ENCODE results near the gene CMTR2. TPM values are rescaled to one million over a fixed set of nuclear protein-coding genes. Genes with fewer than 3 reads are reported as not detected.
A peak's percentile ranks its signal among the peaks of the same experiment; 100 is the strongest.
"Not testable (repeated sequence)": the region's sequence is repeated elsewhere in the genome, so short reads cannot be mapped to it uniquely, and the experiment has no call there.

Gene CMTR2
- total RNA-seq (2014; rRNA removed; shearing (Covaris generic)) = 19.8 and 25.0 TPM in 2 replicates

- Histone ChIP-seq H3K36me3 (replicated peaks; ENCODE audit: control insufficient read depth, insufficient read depth, low read length) (peaks cover 5% of the 10 kb centered on the region), H3K4me3 (ENCODE audit: insufficient read depth, low read depth, low read length) (peak within 1 kb of the TSS; percentile 84), H3K27me3 (ENCODE audit: control insufficient read depth, insufficient read depth, low read length) (no peaks in the 10 kb centered on the region)
- DNase-seq = peak; percentile 95
These were observed at the start of gene CMTR2 for GRCh38 chr16:71288890-71289731. Gene CMTR2, minus strand, starts transcription at chr16:71289402. Its CDS starts 3,482 bp downstream, at chr16:71285920.

GRCh38 chr16:71338632-71339031, 49.4 kb upstream of the CMTR2 start:
- H3K4me3 ChIP-seq (ENCODE audit: insufficient read depth, low read depth, low read length) = no peak overlapping the region
- DNase-seq = no peak
- no peaks in the 10 kb centered on the region for H3K36me3 ChIP-seq (replicated peaks; ENCODE audit: control insufficient read depth, insufficient read depth, low read length)
- no peaks in the 10 kb centered on the region for H3K27me3 ChIP-seq (ENCODE audit: control insufficient read depth, insufficient read depth, low read length)

GRCh38 chr16:71338193-71338592, 49.0 kb upstream of the CMTR2 start:
- Histone ChIP-seq H3K27me3 (ENCODE audit: control insufficient read depth, insufficient read depth, low read length) (no peaks in the 10 kb centered on the region), H3K4me3 (ENCODE audit: insufficient read depth, low read depth, low read length) (no peak overlapping the region), H3K36me3 (replicated peaks; ENCODE audit: control insufficient read depth, insufficient read depth, low read length) (no peaks in the 10 kb centered on the region)
- no peak for DNase-seq

GRCh38 chr16:71337631-71338030, 48.4 kb upstream of the CMTR2 start:
- H3K4me3 ChIP-seq (ENCODE audit: insufficient read depth, low read depth, low read length) = no peak overlapping the region
- H3K36me3 ChIP-seq (replicated peaks; ENCODE audit: control insufficient read depth, insufficient read depth, low read length) = no peaks in the 10 kb centered on the region
- no peak for DNase-seq
- no peaks in the 10 kb centered on the region for H3K27me3 ChIP-seq (ENCODE audit: control insufficient read depth, insufficient read depth, low read length)

GRCh38 chr16:71328151-71328550, 38.9 kb upstream of the CMTR2 start:
- no peaks in the 10 kb centered on the region for H3K36me3 ChIP-seq (replicated peaks; ENCODE audit: control insufficient read depth, insufficient read depth, low read length)
- H3K27me3 ChIP-seq (ENCODE audit: control insufficient read depth, insufficient read depth, low read length) = no peaks in the 10 kb centered on the region
- H3K4me3 ChIP-seq (ENCODE audit: insufficient read depth, low read depth, low read length) = no peak overlapping the region
- no peak for DNase-seq

- Histone ChIP-seq H3K4me3 (ENCODE audit: insufficient read depth, low read depth, low read length) (no peak overlapping the region), H3K36me3 (replicated peaks; ENCODE audit: control insufficient read depth, insufficient read depth, low read length) (no peaks in the 10 kb centered on the region), H3K27me3 (ENCODE audit: control insufficient read depth, insufficient read depth, low read length) (no peaks in the 10 kb centered on the region)
- DNase-seq = no peak
These were observed 38.5 kb upstream of the CMTR2 start for GRCh38 chr16:71327720-71328119.

- H3K4me3 ChIP-seq (ENCODE audit: insufficient read depth, low read depth, low read length) = no peak overlapping the region
- H3K36me3 ChIP-seq (replicated peaks; ENCODE audit: control insufficient read depth, insufficient read depth, low read length) = no peaks in the 10 kb centered on the region
- H3K27me3 ChIP-seq (ENCODE audit: control insufficient read depth, insufficient read depth, low read length) = no peaks in the 10 kb centered on the region
- DNase-seq = no peak
These were observed 30.8 kb upstream of the CMTR2 start for GRCh38 chr16:71319999-71320398.

GRCh38 chr16:71315269-71315668, 26.1 kb upstream of the CMTR2 start:
- Histone ChIP-seq H3K27me3 (ENCODE audit: control insufficient read depth, insufficient read depth, low read length) (no peaks in the 10 kb centered on the region), H3K36me3 (replicated peaks; ENCODE audit: control insufficient read depth, insufficient read depth, low read length) (no peaks in the 10 kb centered on the region), H3K4me3 (ENCODE audit: insufficient read depth, low read depth, low read length) (no peak overlapping the region)
- no peak for DNase-seq

GRCh38 chr16:71313591-71313990, 24.4 kb upstream of the CMTR2 start:
- not testable (repeated sequence) for DNase-seq; H3K27me3 ChIP-seq (ENCODE audit: control insufficient read depth, insufficient read depth, low read length); H3K4me3 ChIP-seq (ENCODE audit: insufficient read depth, low read depth, low read length); H3K36me3 ChIP-seq (replicated peaks; ENCODE audit: control insufficient read depth, insufficient read depth, low read length)

- H3K36me3 ChIP-seq (replicated peaks; ENCODE audit: control insufficient read depth, insufficient read depth, low read length) = no peaks in the 10 kb centered on the region
- H3K27me3 ChIP-seq (ENCODE audit: control insufficient read depth, insufficient read depth, low read length) = no peaks in the 10 kb centered on the region; the same call in 1 of the 2 replicates
- DNase-seq = peak; percentile 65
These were observed 22.5 kb upstream of the CMTR2 start for GRCh38 chr16:71311553-71312158.

GRCh38 chr16:71303938-71304337, 14.7 kb upstream of the CMTR2 start:
- no peak overlapping the region for H3K4me3 ChIP-seq (ENCODE audit: insufficient read depth, low read depth, low read length)
- no peaks in the 10 kb centered on the region for H3K36me3 ChIP-seq (replicated peaks; ENCODE audit: control insufficient read depth, insufficient read depth, low read length)
- DNase-seq = no peak
- H3K27me3 ChIP-seq (ENCODE audit: control insufficient read depth, insufficient read depth, low read length) = no peaks in the 10 kb centered on the region; the same call in 1 of the 2 replicates

More at GRCh38 chr16:71311553-71312158, 22.5 kb upstream of the CMTR2 start:
- no peak overlapping the region for H3K4me3 ChIP-seq (ENCODE audit: insufficient read depth, low read depth, low read length)

- DNase-seq = no peak
- H3K4me3 ChIP-seq (ENCODE audit: insufficient read depth, low read depth, low read length) = no peak overlapping the region
- no peaks in the 10 kb centered on the region for H3K36me3 ChIP-seq (replicated peaks; ENCODE audit: control insufficient read depth, insufficient read depth, low read length)
- no peaks in the 10 kb centered on the region for H3K27me3 ChIP-seq (ENCODE audit: control insufficient read depth, insufficient read depth, low read length)
These were observed 8.1 kb upstream of the CMTR2 start for GRCh38 chr16:71297341-71297634.

- Histone ChIP-seq H3K4me3 (ENCODE audit: insufficient read depth, low read depth, low read length) (no peak overlapping the region), H3K27me3 (ENCODE audit: control insufficient read depth, insufficient read depth, low read length) (no peaks in the 10 kb centered on the region), H3K36me3 (replicated peaks; ENCODE audit: control insufficient read depth, insufficient read depth, low read length) (no peaks in the 10 kb centered on the region)
- no peak for DNase-seq
These were observed 7.6 kb upstream of the CMTR2 start for GRCh38 chr16:71296584-71297340.

- Histone ChIP-seq H3K4me3 (ENCODE audit: insufficient read depth, low read depth, low read length) (no peak overlapping the region), H3K36me3 (replicated peaks; ENCODE audit: control insufficient read depth, insufficient read depth, low read length) (no peaks in the 10 kb centered on the region), H3K27me3 (ENCODE audit: control insufficient read depth, insufficient read depth, low read length) (no peaks in the 10 kb centered on the region)
- no peak for DNase-seq
These were observed 6.7 kb upstream of the CMTR2 start for GRCh38 chr16:71295950-71296349.

GRCh38 chr16:71293919-71294318, 4.7 kb upstream of the CMTR2 start:
- Histone ChIP-seq H3K27me3 (ENCODE audit: control insufficient read depth, insufficient read depth, low read length) (no peaks in the 10 kb centered on the region), H3K36me3 (replicated peaks; ENCODE audit: control insufficient read depth, insufficient read depth, low read length) (no peaks in the 10 kb centered on the region), H3K4me3 (ENCODE audit: insufficient read depth, low read depth, low read length) (no peak overlapping the region)
- DNase-seq = no peak
